ENCODE results near the gene ELMOD1.

The ELMOD1 gene

DNA sequence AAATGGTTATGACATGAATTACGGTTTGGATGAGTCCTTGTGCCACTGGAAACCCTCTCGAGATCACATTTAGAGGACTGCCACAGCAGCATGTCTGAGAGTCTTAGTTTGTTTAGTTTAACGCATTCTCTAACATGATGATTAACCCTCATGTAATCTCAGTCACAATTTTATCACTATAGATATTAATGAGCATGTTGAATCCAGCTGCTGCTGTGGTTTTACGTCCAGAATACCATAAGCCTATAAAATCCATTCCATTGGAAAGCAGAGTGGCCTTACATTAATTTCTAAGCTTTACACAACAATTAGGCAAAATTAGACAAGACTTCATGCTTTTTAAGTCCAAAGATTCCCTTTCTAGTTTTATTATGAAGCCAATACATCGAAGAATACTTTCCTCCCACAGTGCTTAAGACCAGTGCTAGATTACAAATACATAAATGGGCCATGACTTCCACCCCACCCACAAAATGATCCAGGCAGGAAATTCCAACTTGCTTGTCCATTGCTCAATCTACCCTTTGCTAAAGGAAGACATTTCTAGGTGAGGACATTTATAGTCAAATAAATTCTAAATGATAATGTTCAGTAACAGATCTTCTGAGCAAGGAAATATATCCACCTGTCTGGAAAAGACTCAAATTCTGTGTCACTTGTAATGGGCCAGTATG lies 3.5 kb upstream of the ELMOD1 start:
- no peak for DNase-seq

- DNase-seq: no peak
Observed at GRCh38 chr11:107591378-107592230, 657 bp downstream of the ELMOD1 start.

GRCh38 chr11:107592231-107592590 lies 1.3 kb downstream of the ELMOD1 start:
- DNase-seq: no peak

GRCh38 chr11:107592813-107593212 lies 1.9 kb downstream of the ELMOD1 start:
- DNase-seq: no peak

- DNase-seq: no peak
Observed at GRCh38 chr11:107593951-107594350, 3.0 kb downstream of the ELMOD1 start.

DNA sequence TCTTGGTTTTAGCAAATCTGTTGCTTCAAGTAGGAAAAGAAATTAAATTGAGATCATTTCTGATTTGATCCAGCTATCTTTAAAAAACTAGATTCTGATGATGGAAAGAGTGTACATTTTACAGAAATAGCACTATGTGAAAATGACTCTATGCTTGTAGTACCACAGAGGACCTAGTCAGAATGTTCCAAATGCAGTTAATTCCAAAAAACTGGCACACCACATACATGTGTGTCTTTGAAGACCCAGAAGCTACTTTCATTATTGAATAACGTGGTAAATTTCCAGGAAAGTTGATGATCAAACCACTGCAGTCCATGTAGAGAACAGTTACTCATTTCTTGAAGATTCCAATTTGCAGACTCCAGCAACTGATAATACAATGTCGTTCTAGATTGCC lies 3.8 kb downstream of the ELMOD1 start:
- no peak for DNase-seq

DNA sequence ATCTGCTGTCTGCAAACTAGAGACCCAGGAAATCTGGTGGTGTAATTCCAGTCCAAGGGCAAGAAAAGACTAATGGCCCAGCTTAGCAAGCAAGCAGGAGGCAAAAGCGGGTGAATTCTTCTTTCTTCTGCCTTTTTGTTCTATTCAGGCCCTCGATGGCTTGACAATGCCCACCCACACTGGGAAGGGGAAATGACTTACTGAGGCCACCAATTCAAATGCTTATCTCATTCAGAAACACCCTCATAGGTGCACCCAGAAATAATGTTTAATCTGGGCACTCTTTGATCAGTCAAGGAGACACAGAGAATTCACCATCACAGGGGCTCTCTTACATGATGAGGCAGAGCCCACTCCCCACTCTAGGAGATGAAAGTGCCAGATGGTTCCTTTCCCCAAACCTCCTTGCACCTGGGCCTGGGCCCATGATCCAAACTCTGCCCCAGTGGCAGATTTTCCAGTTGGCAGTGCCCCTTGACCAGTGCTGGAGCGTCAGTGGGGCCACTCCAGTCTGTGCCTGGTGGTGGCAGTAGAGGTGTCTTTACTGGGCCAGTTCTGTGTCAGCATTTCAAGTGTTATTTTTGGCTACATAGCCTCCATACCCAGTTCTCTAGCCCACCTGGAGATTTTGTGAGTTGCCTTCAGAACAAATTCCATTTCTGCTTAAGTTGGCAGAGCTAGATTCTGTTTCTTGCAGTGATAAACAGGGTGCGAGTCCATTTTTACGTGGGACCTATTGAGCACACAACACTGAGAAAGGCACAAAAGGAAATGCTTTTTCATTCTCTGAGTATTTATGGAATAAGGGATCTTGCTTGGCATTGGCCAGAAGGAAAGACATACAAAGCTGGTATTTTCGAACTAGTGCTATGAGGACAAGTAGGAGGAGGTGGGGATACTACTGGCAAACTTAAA lies 7.5 kb downstream of the ELMOD1 start:
- DNase-seq: peak; percentile 41

DNA sequence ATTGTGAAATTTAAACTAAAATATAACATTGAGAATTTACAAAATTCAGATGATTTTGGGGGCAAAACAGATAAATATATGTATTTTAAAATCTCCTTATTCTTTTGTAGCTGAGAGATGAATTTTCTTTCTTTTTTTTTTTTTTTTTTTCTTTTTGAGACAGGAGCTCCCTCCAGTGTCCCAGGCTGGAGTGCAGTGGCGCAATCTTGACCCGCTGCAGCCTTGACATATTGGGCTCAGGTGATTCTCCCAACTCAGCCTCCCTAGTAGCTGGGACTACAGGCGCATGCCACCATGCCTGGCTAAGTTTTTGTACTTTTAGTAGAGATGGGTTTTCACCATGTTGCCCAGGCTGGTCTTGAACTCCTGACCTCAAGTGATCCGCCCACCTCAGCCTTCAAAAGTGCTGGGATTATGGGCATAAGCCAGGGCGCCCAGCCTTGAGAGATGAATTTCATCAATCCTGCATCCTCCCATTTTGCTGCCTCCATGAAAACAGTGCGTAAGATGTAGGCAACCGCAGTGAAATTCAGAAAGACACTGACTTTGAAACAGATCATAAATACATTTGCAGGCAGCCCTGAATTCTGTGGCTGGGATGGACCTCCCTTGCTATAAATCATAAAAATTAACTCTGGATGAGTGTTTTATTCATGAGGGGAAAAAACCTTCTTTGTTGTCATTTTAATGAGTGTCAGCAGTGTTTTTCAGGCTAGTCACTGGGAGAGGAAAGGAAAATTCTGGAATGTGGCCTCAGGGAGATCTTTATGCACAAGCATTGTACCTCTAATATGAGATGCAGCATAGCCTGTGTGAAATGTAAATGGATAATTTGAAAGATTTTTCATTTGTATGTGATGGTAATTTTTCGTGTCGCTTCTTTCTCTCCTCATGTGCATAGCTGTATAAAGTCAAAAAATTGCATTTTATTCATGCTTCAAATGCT lies 14.4 kb downstream of the ELMOD1 start:
- DNase-seq: no peak

GRCh38 chr11:107606141-107606540 lies 15.2 kb downstream of the ELMOD1 start:
- DNase-seq: peak; percentile 22

DNA sequence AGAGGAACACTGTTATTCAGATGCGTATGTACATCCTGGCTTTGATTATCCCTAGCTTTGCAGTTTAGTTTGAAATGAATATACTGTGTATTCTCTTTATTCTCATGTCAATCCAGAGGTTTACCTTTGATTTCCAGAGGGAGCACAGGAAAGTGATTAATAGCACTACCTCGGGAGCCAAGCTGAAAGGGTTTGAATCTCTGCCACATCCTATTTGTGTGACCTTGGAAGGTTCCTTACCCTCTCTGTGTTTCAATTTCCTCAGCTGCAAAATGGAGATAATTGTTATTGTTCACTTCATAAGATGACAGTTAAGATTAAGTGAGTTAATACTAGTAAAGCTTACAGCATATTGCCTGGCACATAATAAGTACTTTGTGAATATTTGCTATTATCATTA lies 17.9 kb downstream of the ELMOD1 start:
- DNase-seq: no peak

DNA sequence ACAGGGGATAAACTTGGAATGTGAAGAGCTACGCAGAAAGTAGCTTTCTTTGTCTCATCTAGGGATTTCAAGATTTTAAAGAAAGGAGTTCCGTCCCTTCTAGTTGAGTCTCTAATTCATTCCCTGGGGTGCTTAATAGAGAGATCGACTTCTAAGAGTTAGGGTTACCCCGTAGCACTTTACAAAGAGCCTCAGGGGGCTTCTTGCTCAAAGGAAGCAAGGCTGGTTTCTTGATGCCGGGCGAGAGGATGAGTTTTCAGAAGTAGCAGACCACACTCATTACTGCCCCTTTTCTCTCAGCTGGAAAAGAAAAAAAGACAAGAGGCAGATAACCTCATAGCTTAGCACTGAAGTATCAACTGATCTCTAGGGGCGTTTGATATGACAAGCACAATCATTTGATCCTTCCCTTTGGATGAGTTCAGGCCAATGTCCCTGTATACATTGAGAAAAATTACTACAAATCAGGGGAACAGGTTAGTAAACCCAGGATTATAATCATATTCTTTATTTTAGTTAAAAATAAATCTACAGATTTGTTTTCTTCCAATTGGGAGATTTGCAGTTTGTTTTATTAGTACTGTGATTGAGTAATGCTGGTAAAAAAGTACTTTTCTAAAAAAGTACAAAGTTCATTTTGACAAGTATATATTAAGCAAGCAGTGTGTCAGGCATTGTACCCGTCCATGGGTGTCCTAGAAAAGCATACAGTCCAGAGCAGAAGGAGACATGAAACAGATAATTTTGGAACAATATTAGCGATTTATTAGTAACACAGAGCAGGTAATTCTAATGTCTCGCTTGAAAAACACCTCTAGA lies 18.7 kb downstream of the ELMOD1 start:
- no peak for DNase-seq

GRCh38 chr11:107612445-107612844 lies 21.5 kb downstream of the ELMOD1 start:
- DNase-seq: no peak

- no peak for DNase-seq
Observed at GRCh38 chr11:107619926-107620325, 29.0 kb downstream of the ELMOD1 start.

GRCh38 chr11:107621081-107621480 lies 30.1 kb downstream of the ELMOD1 start:
- no peak for DNase-seq

- DNase-seq: no peak
Observed at GRCh38 chr11:107623183-107623582, 32.2 kb downstream of the ELMOD1 start.

GRCh38 chr11:107624983-107625684 lies 34.2 kb downstream of the ELMOD1 start:
- peak; percentile 3 for DNase-seq

- no peak for DNase-seq
Observed at GRCh38 chr11:107625685-107625989, 34.7 kb downstream of the ELMOD1 start.

- DNase-seq: no peak
Observed at GRCh38 chr11:107631043-107631442, 40.1 kb downstream of the ELMOD1 start.

GRCh38 chr11:107631931-107632330 lies 41.0 kb downstream of the ELMOD1 start:
- DNase-seq: no peak

GRCh38 chr11:107646783-107647182 lies 55.8 kb downstream of the ELMOD1 start:
- no peak for DNase-seq

GRCh38 chr11:107648242-107648641 lies 57.3 kb downstream of the ELMOD1 start:
- no peak for DNase-seq
